NB4 (cell line): ENCODE data around the gene DIMT1.

Source experiments
- DNase-seq: peaks from one replicate; pipeline ENCODE4 v3.0.0; 2010; ENCODE audit warnings: low read depth
- H3K4me3 ChIP-seq: one replicate; pipeline ENCODE4 v1.5.1; 2011; ENCODE audit warnings: mild to moderate bottlenecking, low read depth, low read length, moderate library complexity
- MYC ChIP-seq: IDR thresholded peaks from 2 replicates; pipeline ENCODE4 v1.6.1; 2011; ENCODE audit warnings: low read depth, low read length
- POLR2A ChIP-seq: IDR thresholded peaks from 2 replicates; pipeline ENCODE4 v1.6.1; 2011; ENCODE audit warnings: mild to moderate bottlenecking; ENCODE audit not compliant: insufficient read length; ENCODE audit errors: extremely low read depth
- TF ChIP-seq, protein P1 (sequence below): IDR thresholded peaks from 2 replicates; pipeline ENCODE4 v1.6.1; 2011; ENCODE audit warnings: low read depth, low read length
- TF ChIP-seq, protein P2 (sequence below): IDR thresholded peaks from one replicate; pipeline ENCODE4 v1.5.1; 2012; ENCODE audit warnings: low read depth, low read length

The DIMT1 gene

DNA sequence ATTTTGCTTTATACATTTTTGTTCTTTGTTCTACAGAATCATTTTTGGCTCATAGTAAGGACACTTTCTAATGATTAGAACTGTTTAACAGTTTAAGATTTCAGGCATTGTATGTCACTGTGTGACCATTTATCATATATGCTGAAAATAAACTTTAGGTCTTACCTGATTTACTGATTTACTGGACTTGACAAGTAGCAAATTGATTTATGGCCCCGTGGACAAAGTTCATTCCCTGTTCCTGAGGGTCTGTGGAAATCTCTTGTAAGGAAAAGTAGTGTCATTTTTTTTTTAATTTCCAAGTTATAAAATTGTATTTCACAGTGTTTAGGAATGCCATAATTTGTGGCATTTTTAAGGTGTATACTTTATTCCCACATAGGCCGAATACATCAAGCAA lies 57.0 kb downstream of the DIMT1 start:
- TF ChIP-seq POLR2A (no peak), MYC (no peak)
- TF ChIP-seq, protein P1, sequence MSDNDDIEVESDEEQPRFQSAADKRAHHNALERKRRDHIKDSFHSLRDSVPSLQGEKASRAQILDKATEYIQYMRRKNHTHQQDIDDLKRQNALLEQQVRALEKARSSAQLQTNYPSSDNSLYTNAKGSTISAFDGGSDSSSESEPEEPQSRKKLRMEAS = no peak
- TF ChIP-seq, protein P2, sequence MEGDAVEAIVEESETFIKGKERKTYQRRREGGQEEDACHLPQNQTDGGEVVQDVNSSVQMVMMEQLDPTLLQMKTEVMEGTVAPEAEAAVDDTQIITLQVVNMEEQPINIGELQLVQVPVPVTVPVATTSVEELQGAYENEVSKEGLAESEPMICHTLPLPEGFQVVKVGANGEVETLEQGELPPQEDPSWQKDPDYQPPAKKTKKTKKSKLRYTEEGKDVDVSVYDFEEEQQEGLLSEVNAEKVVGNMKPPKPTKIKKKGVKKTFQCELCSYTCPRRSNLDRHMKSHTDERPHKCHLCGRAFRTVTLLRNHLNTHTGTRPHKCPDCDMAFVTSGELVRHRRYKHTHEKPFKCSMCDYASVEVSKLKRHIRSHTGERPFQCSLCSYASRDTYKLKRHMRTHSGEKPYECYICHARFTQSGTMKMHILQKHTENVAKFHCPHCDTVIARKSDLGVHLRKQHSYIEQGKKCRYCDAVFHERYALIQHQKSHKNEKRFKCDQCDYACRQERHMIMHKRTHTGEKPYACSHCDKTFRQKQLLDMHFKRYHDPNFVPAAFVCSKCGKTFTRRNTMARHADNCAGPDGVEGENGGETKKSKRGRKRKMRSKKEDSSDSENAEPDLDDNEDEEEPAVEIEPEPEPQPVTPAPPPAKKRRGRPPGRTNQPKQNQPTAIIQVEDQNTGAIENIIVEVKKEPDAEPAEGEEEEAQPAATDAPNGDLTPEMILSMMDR = no peak
- no peak overlapping the region for H3K4me3 ChIP-seq
- DNase-seq = no peak

DNA sequence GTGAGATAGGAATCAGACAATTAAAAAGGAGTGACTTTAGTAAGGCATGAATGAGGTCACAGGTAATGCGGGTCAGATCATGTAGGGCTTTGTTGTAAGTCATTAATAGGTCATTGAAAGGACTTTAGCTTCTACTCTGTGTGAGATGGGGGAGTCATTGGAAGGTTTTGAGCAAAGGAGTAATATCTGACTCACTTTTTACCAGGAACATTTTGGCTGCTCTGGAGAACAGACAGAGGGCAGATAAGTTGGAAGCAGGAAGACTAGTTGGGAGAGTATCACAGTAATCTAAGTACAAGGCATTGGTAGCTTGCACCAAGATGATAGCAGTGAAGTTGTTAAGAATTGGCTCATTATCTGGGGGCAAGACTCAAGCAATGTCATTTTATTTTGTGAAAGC lies 60.3 kb downstream of the DIMT1 start:
- TF ChIP-seq POLR2A = no peak
- TF ChIP-seq, protein P2 = no peak
- DNase-seq = no peak

DNA sequence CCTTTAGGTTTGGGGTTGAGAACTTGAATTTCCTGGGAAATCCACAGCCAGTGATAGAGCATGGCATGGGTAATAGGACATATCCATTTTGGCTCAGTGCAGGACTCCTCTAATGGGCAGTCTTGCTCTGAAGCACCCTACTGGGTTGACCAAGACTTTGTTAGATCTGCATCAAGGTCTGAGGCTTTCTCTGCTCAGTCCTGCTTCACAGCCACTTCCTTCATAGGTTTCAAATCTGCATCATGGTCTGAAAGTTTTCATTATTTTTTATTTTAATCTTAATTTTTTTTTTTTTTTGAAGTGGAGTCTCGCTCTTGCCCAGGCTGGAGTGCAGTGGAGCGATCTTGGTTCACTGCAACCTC lies 61.2 kb downstream of the DIMT1 start:
- TF ChIP-seq, protein P1 = no peak
- TF ChIP-seq POLR2A (no peak), MYC (no peak)
- TF ChIP-seq, protein P2 = no peak
- no peak overlapping the region for H3K4me3 ChIP-seq
- DNase-seq = no peak

More for the DNA sequence above, 60.3 kb downstream of the DIMT1 start:
- H3K4me3 ChIP-seq = no peak overlapping the region

DNA sequence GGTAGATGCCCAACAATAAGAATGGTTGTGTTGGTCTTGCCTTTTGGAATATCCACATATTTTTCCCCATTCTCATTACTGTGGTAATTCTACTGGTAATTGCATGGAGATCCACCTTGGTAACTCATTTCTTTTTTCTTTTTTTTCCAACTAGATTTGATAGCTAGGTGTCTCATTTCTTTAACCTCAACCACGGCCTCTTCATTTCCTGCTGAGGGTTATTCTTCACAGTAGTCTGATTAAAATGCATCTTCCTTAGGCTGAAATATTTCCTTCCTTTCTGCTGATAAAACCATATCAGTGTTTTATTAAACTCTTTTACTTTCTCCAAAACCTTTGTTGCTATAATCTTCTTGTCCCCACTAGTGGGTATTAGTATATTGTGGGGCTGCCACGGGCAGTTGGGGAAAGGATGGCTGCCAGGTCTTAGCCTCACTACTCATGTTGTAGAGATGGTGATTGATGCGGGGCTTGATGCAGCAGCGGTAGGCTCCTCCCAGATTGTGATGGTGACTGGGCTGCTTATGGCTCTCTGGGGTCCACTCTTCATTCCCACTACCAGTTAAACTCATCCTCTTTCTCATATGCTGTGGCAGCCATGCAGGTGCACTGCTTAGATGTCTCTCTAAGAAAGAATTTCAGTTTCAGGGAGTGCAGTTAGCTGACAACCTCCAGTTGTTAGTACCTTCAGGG lies 61.8 kb downstream of the DIMT1 start:
- H3K4me3 ChIP-seq = no peak overlapping the region
- TF ChIP-seq POLR2A (no peak), MYC (no peak)
- TF ChIP-seq, protein P2 = no peak
- TF ChIP-seq, protein P1 = no peak
- DNase-seq = no peak

DNA sequence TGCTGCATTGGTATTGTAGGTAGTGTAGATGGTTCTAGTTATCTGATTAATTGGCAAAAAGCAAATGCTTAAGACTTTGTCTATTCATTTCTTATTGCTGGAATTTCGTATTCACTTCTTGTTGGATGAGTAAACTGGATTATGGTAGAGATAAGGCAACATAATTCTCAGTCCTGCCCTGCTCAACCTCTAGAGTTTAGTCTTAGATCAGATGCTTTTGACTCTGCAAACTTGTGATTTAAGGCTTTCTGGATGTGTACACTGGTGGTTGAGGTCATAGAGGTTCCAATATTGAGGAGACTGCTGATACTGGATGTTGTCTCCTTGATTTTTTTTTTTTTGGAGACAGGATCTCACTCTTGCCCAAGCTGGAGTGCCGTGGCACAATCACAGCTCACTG lies 62.7 kb downstream of the DIMT1 start:
- TF ChIP-seq, protein P2 = no peak
- TF ChIP-seq POLR2A (no peak), MYC (no peak)
- TF ChIP-seq, protein P1 = no peak
- H3K4me3 ChIP-seq = no peak overlapping the region
- DNase-seq = no peak

DNA sequence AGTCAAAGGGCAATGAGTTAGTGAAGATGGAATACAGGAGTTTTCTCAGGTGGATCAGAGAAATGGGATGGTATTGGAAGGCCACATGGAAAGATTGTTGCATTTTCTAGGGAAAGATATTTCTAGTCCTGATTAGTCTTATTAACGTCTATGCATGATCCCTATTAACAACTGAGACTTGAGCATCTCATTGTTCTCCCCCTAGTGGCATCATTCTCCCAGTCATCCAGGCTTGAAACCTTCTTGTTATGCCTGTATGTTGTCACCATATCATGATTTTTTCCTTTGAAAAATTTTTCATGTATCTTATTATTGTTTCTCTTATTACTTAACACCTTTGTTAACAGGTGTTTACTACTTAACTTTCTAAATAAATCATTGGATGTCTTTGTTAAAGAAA lies 63.3 kb downstream of the DIMT1 start:
- TF ChIP-seq, protein P2 = peak; percentile 9
- TF ChIP-seq, protein P1 = no peak
- peak; percentile 19 for DNase-seq
- H3K4me3 ChIP-seq = no peak overlapping the region
